KOPT-K1 (cell line): ENCODE measurements around the gene PAX9.

Experiments
- H3K27ac ChIP-seq: fragments of 200-600 bp; sonication (generic); 2 replicates; pipeline ENCODE4 v1.5.1; 2016; ENCODE audit warnings: antibody characterized with exemption, mild to moderate bottlenecking, low read depth, low read length; ENCODE audit not compliant: poor library complexity, severe bottlenecking
- H3K36me3 ChIP-seq: fragments of 200-600 bp; sonication (generic); 2 replicates; pipeline ENCODE4 v1.5.1; 2017; ENCODE audit warnings: antibody characterized with exemption, mild to moderate bottlenecking, low read length, moderate library complexity; ENCODE audit not compliant: insufficient read depth
- H3K9me3 ChIP-seq: fragments of 200-600 bp; sonication (generic); 2 replicates; pipeline ENCODE4 v1.5.1; 2017; ENCODE audit warnings: antibody characterized with exemption, low read length, mild to moderate bottlenecking; ENCODE audit not compliant: insufficient read depth, poor library complexity, severe bottlenecking

The PAX9 gene

GRCh38 chr14:36660736-36661505 lies 739 bp upstream of the PAX9 start:
- H3K9me3 ChIP-seq: no peaks in the 10 kb centered on the region
- H3K27ac ChIP-seq: peak overlapping the region; percentile 65
- peaks cover 26% of the 10 kb centered on the region for H3K36me3 ChIP-seq

GRCh38 chr14:36662258-36662542 lies 540 bp downstream of the PAX9 start:
- Histone ChIP-seq H3K9me3 (no peaks in the 10 kb centered on the region), H3K36me3 (peaks cover 33% of the 10 kb centered on the region), H3K27ac (peak overlapping the region; percentile 65)

- H3K36me3 ChIP-seq: peaks cover 37% of the 10 kb centered on the region
- H3K9me3 ChIP-seq: no peaks in the 10 kb centered on the region
- peak overlapping the region; percentile 65 for H3K27ac ChIP-seq
Observed at GRCh38 chr14:36662543-36663403, 1.1 kb downstream of the PAX9 start.

- H3K27ac ChIP-seq: no peak overlapping the region
- peaks cover 37% of the 10 kb centered on the region for H3K36me3 ChIP-seq
Observed at GRCh38 chr14:36663404-36664321, 2.0 kb downstream of the PAX9 start.

GRCh38 chr14:36664322-36665193 lies 2.9 kb downstream of the PAX9 start:
- Histone ChIP-seq H3K9me3 (no peaks in the 10 kb centered on the region), H3K27ac (no peak overlapping the region), H3K36me3 (peaks cover 37% of the 10 kb centered on the region)

More at GRCh38 chr14:36663404-36664321, 2.0 kb downstream of the PAX9 start:
- no peaks in the 10 kb centered on the region for H3K9me3 ChIP-seq

GRCh38 chr14:36665887-36666415 lies 4.3 kb downstream of the PAX9 start:
- Histone ChIP-seq H3K9me3 (no peaks in the 10 kb centered on the region), H3K36me3 (peaks cover 38% of the 10 kb centered on the region), H3K27ac (no peak overlapping the region)

GRCh38 chr14:36666416-36667206 lies 5.0 kb downstream of the PAX9 start:
- no peak overlapping the region for H3K27ac ChIP-seq
- peaks cover 44% of the 10 kb centered on the region for H3K36me3 ChIP-seq
- H3K9me3 ChIP-seq: no peaks in the 10 kb centered on the region

- Histone ChIP-seq H3K9me3 (no peaks in the 10 kb centered on the region), H3K36me3 (peaks cover 48% of the 10 kb centered on the region), H3K27ac (no peak overlapping the region)
Observed at GRCh38 chr14:36667679-36668078, 6.0 kb downstream of the PAX9 start.

- H3K27ac ChIP-seq: no peak overlapping the region
- H3K9me3 ChIP-seq: no peaks in the 10 kb centered on the region
- H3K36me3 ChIP-seq: peaks cover 33% of the 10 kb centered on the region
Observed at GRCh38 chr14:36671149-36671548, 9.5 kb downstream of the PAX9 start.

- H3K36me3 ChIP-seq: peaks cover 38% of the 10 kb centered on the region
- H3K9me3 ChIP-seq: no peaks in the 10 kb centered on the region
- H3K27ac ChIP-seq: no peak overlapping the region
Observed at GRCh38 chr14:36672095-36672494, 10.4 kb downstream of the PAX9 start.

GRCh38 chr14:36674659-36675058 lies 13.0 kb downstream of the PAX9 start:
- Histone ChIP-seq H3K27ac (no peak overlapping the region), H3K36me3 (peaks cover 51% of the 10 kb centered on the region), H3K9me3 (no peaks in the 10 kb centered on the region)

GRCh38 chr14:36675581-36675980 lies 13.9 kb downstream of the PAX9 start:
- H3K9me3 ChIP-seq: no peaks in the 10 kb centered on the region
- H3K27ac ChIP-seq: no peak overlapping the region
- H3K36me3 ChIP-seq: peaks cover 51% of the 10 kb centered on the region

- Histone ChIP-seq H3K9me3 (no peaks in the 10 kb centered on the region), H3K27ac (no peak overlapping the region), H3K36me3 (peaks cover 48% of the 10 kb centered on the region)
Observed at GRCh38 chr14:36676236-36676635, 14.6 kb downstream of the PAX9 start.
